Measurements from ENCODE around the gene TRIM22. TPM values are rescaled to one million over a fixed set of nuclear protein-coding genes. Genes with fewer than 3 reads are reported as not detected.

Gene TRIM22, protein sequence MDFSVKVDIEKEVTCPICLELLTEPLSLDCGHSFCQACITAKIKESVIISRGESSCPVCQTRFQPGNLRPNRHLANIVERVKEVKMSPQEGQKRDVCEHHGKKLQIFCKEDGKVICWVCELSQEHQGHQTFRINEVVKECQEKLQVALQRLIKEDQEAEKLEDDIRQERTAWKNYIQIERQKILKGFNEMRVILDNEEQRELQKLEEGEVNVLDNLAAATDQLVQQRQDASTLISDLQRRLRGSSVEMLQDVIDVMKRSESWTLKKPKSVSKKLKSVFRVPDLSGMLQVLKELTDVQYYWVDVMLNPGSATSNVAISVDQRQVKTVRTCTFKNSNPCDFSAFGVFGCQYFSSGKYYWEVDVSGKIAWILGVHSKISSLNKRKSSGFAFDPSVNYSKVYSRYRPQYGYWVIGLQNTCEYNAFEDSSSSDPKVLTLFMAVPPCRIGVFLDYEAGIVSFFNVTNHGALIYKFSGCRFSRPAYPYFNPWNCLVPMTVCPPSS
- polyA plus RNA-seq (86.0 to 119 TPM (median 117 TPM) in 3 replicates), polyA minus RNA-seq (24.7 to 78.6 TPM (median 70.6 TPM) in 3 replicates)
- 73.9 TPM for polyA plus RNA-seq (2011; ENCODE audit: low read depth)
- 47.3 and 86.5 TPM in 2 replicates for polyA plus RNA-seq (2011; cell fraction: cytosol; rRNA removed)
- polyA plus RNA-seq (2011; cell fraction: nucleus; rRNA removed) = 198 and 231 TPM in 2 replicates
- polyA plus RNA-seq (2012; ENCODE audit: low replicate concordance) = 24.5 and 72.6 TPM in 2 replicates
- 43.2 TPM for polyA minus RNA-seq (2011; cell fraction: cytosol; rRNA and poly(A)+ RNA removed)
- 39.3 and 80.6 TPM in 2 replicates for polyA minus RNA-seq (2011; cell fraction: nucleus; rRNA and poly(A)+ RNA removed)

DNA sequence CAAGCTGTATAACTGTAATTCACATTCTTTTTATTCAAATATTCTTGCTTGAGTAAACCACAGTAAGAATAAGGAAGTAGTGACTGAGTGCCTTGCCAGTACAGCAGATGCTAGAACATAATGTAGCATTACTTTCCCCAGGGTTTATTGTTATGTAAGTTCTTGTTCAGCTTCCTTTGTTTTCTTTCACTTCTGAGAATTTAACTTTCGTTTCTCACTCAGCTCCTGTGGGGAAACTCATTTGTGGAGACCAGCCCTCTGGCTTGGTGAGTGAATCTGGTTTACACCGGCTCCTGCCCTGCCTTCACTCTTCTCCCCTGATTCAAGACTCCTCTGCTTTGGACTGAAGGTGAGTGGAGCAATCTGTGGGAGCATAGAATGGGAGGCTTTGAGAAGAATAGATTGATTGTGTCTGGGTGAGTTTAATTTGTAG lies at the start of gene TRIM22:
TRIM22 (plus strand) TSS at position 240 of the 433 bp plus-strand sequence. CDS start 6,443 bp downstream, outside the sequence.
- Histone ChIP-seq H3K27me3 (ENCODE audit: control insufficient read depth, extremely low read depth, insufficient read depth, low read length) (no peaks in the 10 kb centered on the region), H3K4me2 (ENCODE audit: control insufficient read depth, extremely low read depth, insufficient read depth, low read depth, low read length) (peak within 1 kb of the TSS; percentile 94), H3K79me2 (ENCODE audit: control insufficient read depth, insufficient read depth, low read length) (peaks cover 9% of the 10 kb centered on the region), H3K9me3 (ENCODE audit: control insufficient read depth, low read depth, low read length) (no peaks in the 10 kb centered on the region), H3K9me1 (ENCODE audit: control insufficient read depth, extremely low read depth, insufficient read depth, low read length) (no peaks in the 10 kb centered on the region), H3K36me3 (ENCODE audit: control insufficient read depth in 2 of 2, extremely low read depth in 1 of 2, insufficient read depth in 2 of 2, low read length in 2 of 2) (no peaks in the 10 kb centered on the region), H3K4me1 (ENCODE audit: control insufficient read depth, extremely low read depth, insufficient read depth, low read length) (peaks cover 13% of the 10 kb centered on the region), H3K9ac (ENCODE audit: control insufficient read depth, extremely low read depth, insufficient read depth, low read length) (peak within 1 kb of the TSS; percentile 76), H3K4me3 (ENCODE audit: control insufficient read depth in 2 of 3, extremely low read depth in 1 of 3, insufficient read depth in 2 of 3, low read depth in 1 of 3, low read length in 3 of 3) (peak within 1 kb of the TSS; percentile 43 to 82 (median 70)), H4K20me1 (ENCODE audit: control insufficient read depth, extremely low read depth, insufficient read depth, low read length) (no peaks in the 10 kb centered on the region), H3K27ac (ENCODE audit: control insufficient read depth, insufficient read depth, low read length) (peak within 1 kb of the TSS; percentile 71), H2AFZ (ENCODE audit: control insufficient read depth, low read length) (peak within 1 kb of the TSS; percentile 81)
- DNase-seq (ENCODE audit: low read depth, low spot score) = no peak
- dilution Hi-C loops (cut with MboI; ENCODE audit: extremely low pct_ligation_motif_present, low sequenced_read_pairs) = no loop called here
- FAIRE-seq = peak; percentile 29
- TF ChIP-seq, protein P1, sequence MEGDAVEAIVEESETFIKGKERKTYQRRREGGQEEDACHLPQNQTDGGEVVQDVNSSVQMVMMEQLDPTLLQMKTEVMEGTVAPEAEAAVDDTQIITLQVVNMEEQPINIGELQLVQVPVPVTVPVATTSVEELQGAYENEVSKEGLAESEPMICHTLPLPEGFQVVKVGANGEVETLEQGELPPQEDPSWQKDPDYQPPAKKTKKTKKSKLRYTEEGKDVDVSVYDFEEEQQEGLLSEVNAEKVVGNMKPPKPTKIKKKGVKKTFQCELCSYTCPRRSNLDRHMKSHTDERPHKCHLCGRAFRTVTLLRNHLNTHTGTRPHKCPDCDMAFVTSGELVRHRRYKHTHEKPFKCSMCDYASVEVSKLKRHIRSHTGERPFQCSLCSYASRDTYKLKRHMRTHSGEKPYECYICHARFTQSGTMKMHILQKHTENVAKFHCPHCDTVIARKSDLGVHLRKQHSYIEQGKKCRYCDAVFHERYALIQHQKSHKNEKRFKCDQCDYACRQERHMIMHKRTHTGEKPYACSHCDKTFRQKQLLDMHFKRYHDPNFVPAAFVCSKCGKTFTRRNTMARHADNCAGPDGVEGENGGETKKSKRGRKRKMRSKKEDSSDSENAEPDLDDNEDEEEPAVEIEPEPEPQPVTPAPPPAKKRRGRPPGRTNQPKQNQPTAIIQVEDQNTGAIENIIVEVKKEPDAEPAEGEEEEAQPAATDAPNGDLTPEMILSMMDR (optimal IDR thresholded peaks at IDR 0.05 in 1 of 3, IDR thresholded peaks at IDR 0.05 in 1 of 3, conservative IDR thresholded peaks at IDR 0.05 in 1 of 3; ENCODE audit: extremely low read depth in 1 of 3, insufficient read depth in 2 of 3, low read length in 3 of 3) = no peak
- TF ChIP-seq EZH2 (IDR thresholded peaks at IDR 0.05; ENCODE audit: low read length) = no peak

DNA sequence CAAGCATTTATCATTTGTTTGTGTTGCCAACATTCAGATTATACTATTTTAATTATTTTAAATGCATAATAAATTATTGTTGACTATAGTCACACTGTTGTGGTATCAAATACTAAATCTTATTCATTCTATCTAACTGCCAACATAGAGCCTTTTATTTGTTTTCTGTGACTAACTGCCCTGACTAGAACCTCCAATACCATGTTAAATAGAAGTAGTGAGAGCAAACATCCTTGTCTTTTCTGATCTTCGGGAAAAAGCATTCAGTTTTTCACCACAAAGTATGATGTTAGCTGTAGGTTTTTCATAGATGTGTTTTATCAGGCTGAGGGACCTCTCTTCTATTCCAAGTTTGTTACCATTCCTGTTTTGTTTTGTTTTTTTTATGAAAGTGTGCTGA lies 49.6 kb upstream of the TRIM22 start:
- Histone ChIP-seq H3K27me3 (ENCODE audit: control insufficient read depth, extremely low read depth, insufficient read depth, low read length) (no peaks in the 10 kb centered on the region), H4K20me1 (ENCODE audit: control insufficient read depth, extremely low read depth, insufficient read depth, low read length) (no peaks in the 10 kb centered on the region), H3K27ac (ENCODE audit: control insufficient read depth, insufficient read depth, low read length) (no peak overlapping the region), H3K9me3 (ENCODE audit: control insufficient read depth, low read depth, low read length) (no peaks in the 10 kb centered on the region), H3K36me3 (ENCODE audit: control insufficient read depth in 2 of 2, extremely low read depth in 1 of 2, insufficient read depth in 2 of 2, low read length in 2 of 2) (no peaks in the 10 kb centered on the region), H3K79me2 (ENCODE audit: control insufficient read depth, insufficient read depth, low read length) (no peaks in the 10 kb centered on the region), H3K9me1 (ENCODE audit: control insufficient read depth, extremely low read depth, insufficient read depth, low read length) (no peaks in the 10 kb centered on the region), H3K4me3 (ENCODE audit: control insufficient read depth in 2 of 3, extremely low read depth in 1 of 3, insufficient read depth in 2 of 3, low read depth in 1 of 3, low read length in 3 of 3) (no peak overlapping the region), H3K4me2 (ENCODE audit: control insufficient read depth, extremely low read depth, insufficient read depth, low read depth, low read length) (no peak overlapping the region), H3K9ac (ENCODE audit: control insufficient read depth, extremely low read depth, insufficient read depth, low read length) (no peak overlapping the region), H2AFZ (ENCODE audit: control insufficient read depth, low read length) (no peak overlapping the region), H3K4me1 (ENCODE audit: control insufficient read depth, extremely low read depth, insufficient read depth, low read length) (no peaks in the 10 kb centered on the region)
- dilution Hi-C loops (cut with MboI; ENCODE audit: extremely low pct_ligation_motif_present, low sequenced_read_pairs) = no loop called here
- TF ChIP-seq, protein P1 (optimal IDR thresholded peaks at IDR 0.05 in 1 of 3, IDR thresholded peaks at IDR 0.05 in 1 of 3, conservative IDR thresholded peaks at IDR 0.05 in 1 of 3; ENCODE audit: extremely low read depth in 1 of 3, insufficient read depth in 2 of 3, low read length in 3 of 3) = no peak
- no peak for TF ChIP-seq EZH2 (IDR thresholded peaks at IDR 0.05; ENCODE audit: low read length)
- FAIRE-seq = no peak
- DNase-seq (ENCODE audit: low read depth, low spot score) = no peak

All from keratinocyte (primary cell).